Peyer's patch (tissue), 4 donors: ENCODE measurements around the gene SLC26A8.
"Not testable (repeated sequence)": the region's sequence is repeated elsewhere in the genome, so short reads cannot be mapped to it uniquely, and the experiment has no call there.

ENCODE experiments used
- POLR2A ChIP-seq, 2 donors: fragments of 450-650 bp; IDR thresholded peaks; one replicate each; pipeline ENCODE4 v1.5.1; 2017; ENCODE audit warnings: antibody characterized with exemption in 2 of 2, mild to moderate bottlenecking in 2 of 2, moderate library complexity in 2 of 2
- TF ChIP-seq, protein P1 (sequence below), 6 experiments: fragments of 450-650 bp in 4 of 6; fragments of 200-600 bp in 2 of 6; sonication (generic) in 1 of 6; IDR thresholded peaks; one replicate each; pipeline ENCODE4 v1.5.1; 2017 to 2019; ENCODE audit warnings: antibody characterized with exemption in 6 of 6, mild to moderate bottlenecking in 3 of 6, moderate library complexity in 1 of 6

DNA sequence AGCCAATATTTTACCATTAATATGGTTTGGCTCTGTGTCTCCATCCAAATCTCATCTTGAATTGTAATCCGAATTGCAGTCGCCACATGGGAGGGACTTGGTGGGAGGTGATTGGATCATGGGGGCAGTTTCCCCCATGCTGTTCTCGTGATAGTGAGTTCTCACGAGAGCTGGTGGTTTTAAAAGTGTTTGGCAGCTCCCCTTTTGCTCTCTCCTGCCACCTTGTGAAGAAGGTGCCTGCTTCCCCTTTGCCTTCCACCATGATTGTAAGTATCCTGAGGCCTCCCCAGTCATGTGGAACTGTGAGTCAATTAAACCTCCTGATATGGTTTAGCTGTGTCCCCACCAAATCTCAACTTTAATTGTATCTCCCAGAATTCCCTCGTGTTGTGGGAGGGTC, 85.2 kb downstream of the SLC26A8 start:
- TF ChIP-seq, protein P1, sequence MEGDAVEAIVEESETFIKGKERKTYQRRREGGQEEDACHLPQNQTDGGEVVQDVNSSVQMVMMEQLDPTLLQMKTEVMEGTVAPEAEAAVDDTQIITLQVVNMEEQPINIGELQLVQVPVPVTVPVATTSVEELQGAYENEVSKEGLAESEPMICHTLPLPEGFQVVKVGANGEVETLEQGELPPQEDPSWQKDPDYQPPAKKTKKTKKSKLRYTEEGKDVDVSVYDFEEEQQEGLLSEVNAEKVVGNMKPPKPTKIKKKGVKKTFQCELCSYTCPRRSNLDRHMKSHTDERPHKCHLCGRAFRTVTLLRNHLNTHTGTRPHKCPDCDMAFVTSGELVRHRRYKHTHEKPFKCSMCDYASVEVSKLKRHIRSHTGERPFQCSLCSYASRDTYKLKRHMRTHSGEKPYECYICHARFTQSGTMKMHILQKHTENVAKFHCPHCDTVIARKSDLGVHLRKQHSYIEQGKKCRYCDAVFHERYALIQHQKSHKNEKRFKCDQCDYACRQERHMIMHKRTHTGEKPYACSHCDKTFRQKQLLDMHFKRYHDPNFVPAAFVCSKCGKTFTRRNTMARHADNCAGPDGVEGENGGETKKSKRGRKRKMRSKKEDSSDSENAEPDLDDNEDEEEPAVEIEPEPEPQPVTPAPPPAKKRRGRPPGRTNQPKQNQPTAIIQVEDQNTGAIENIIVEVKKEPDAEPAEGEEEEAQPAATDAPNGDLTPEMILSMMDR (IDR thresholded peaks at IDR 0.05), result not testable (repeated sequence)
- TF ChIP-seq POLR2A (IDR thresholded peaks at IDR 0.05), result not testable (repeated sequence)
